GM19193 (cell line): ENCODE measurements around the gene OLIG1.

ENCODE experiments used
- POLR2A ChIP-seq: IDR thresholded peaks from 4 replicates; pipeline ENCODE4 v1.6.1; 2011; ENCODE audit not compliant: insufficient read depth, insufficient read length; ENCODE audit errors: extremely low read depth

The OLIG1 gene

DNA sequence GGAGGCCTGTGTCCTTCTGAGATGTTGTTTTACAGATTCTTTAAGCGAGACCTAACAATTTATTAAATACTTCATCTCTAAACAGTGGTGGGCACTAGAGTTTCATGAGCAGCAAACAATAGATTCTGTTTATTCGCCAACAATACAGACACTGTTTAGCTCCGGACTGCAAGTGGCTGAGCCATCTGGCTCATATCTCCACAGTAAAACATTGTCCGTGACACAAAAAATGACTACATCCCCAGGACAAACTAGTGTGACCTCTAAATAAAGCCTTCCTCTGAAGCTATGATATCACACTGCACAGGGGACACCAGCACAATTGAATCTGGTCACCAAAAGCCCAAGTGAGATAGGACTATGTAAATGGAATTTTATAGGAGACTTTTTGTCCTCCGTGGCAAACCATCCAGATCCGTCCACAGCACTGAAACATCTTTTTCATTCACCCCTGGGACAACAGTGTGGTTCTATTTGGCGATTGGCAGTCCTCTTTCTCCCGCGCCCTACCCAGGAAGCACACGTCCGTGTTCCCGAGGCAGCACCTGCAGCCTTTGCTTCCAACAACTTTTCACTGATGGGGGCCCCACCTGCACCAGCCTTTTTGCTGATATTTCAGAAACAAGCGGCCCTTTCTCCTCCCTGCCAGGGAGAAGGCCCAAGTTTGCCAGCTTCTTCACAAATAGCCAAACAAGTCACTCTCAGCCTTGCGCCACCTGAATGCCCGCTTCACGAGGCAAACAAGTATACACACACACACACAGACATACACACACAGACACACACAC lies 47.4 kb downstream of the OLIG1 start:
- no peak for TF ChIP-seq POLR2A
